NOMO-1 treated with DMSO at 0.1 percent for 48 hours (cell line): ENCODE results near the gene UBAC1.
"Not testable (repeated sequence)": the region's sequence is repeated elsewhere in the genome, so short reads cannot be mapped to it uniquely, and the experiment has no call there.

Experiments
- DNase-seq: peaks from one replicate; lab custom pipeline; 2025; ENCODE audit not compliant: unreplicated experiment; lab: John Stamatoyannopoulos, UW

The UBAC1 gene

GRCh38 chr9:135943604-135944003 is 17.6 kb downstream of the UBAC1 start:
- DNase-seq = not testable (repeated sequence)

GRCh38 chr9:135941288-135941995 is 19.7 kb downstream of the UBAC1 start:
- no peak for DNase-seq

- DNase-seq = no peak
Observed at GRCh38 chr9:135939351-135940265, 21.6 kb downstream of the UBAC1 start.

- DNase-seq = no peak
Observed at GRCh38 chr9:135937521-135938489, 23.4 kb downstream of the UBAC1 start.

GRCh38 chr9:135933114-135933513 is 28.1 kb downstream of the UBAC1 start:
- DNase-seq = no peak

GRCh38 chr9:135932656-135933055 is 28.5 kb downstream of the UBAC1 start:
- no peak for DNase-seq

GRCh38 chr9:135931349-135931820 is 29.8 kb downstream of the UBAC1 start:
- DNase-seq = no peak

- DNase-seq = no peak
Observed at GRCh38 chr9:135930446-135931345, 30.5 kb downstream of the UBAC1 start.

GRCh38 chr9:135929656-135930445 is 31.3 kb downstream of the UBAC1 start:
- DNase-seq = no peak

GRCh38 chr9:135928731-135929655 is 32.2 kb downstream of the UBAC1 start:
- DNase-seq = no peak

GRCh38 chr9:135928074-135928730 is 33.0 kb downstream of the UBAC1 start:
- DNase-seq = no peak

GRCh38 chr9:135927195-135928013 is 33.8 kb downstream of the UBAC1 start:
- DNase-seq = no peak

GRCh38 chr9:135926402-135927194 is 34.6 kb downstream of the UBAC1 start:
- DNase-seq = peak; percentile 86

GRCh38 chr9:135925496-135926133 is 35.6 kb downstream of the UBAC1 start:
- DNase-seq = no peak

- DNase-seq = no peak
Observed at GRCh38 chr9:135924628-135925338, 36.4 kb downstream of the UBAC1 start.
